Natural killer cell (primary cell): ENCODE data around the gene ITPKA. TPM values are rescaled to one million over a fixed set of nuclear protein-coding genes. Genes with fewer than 3 reads are reported as not detected.
A peak's percentile ranks its signal among the peaks of the same experiment; 100 is the strongest.

Source experiments
- ATAC-seq, 3 donors: fragments of 150-1000 bp in 2 of 3; fragments of 200-7000 bp in 1 of 3; cut with Tn5 transposase; 1 replicate in 1 of 3; 2 replicates in 2 of 3; pipeline ENCODE4 v1.10.0; 2021; ENCODE audit warnings: mild to moderate bottlenecking in 2 of 3, moderate library complexity in 2 of 3
- DNase-seq, 2 donors: peaks; one replicate each; pipeline versions ENCODE4 v3.0.0 to v3.0.0-alpha.2; 2013 to 2021; ENCODE audit warnings: mixed read lengths in 1 of 2
- H3K27ac ChIP-seq: one replicate; pipeline ENCODE4 v1.5.1; 2013; ENCODE audit warnings: mild to moderate bottlenecking, low read length
- H3K27me3 ChIP-seq: one replicate; pipeline ENCODE4 v1.6.1; 2013; ENCODE audit warnings: low read length; ENCODE audit not compliant: control insufficient read depth, insufficient read depth
- H3K36me3 ChIP-seq: one replicate; pipeline ENCODE4 v1.6.1; 2013; ENCODE audit warnings: low read length; ENCODE audit not compliant: control insufficient read depth, insufficient read depth
- H3K4me1 ChIP-seq: one replicate; pipeline ENCODE4 v1.6.1; 2013; ENCODE audit warnings: low read length; ENCODE audit not compliant: control insufficient read depth, insufficient read depth
- H3K4me3 ChIP-seq: one replicate; pipeline ENCODE4 v1.5.1; 2013; ENCODE audit warnings: low read length
- H3K9me3 ChIP-seq: one replicate; pipeline ENCODE4 v1.6.1; 2013; ENCODE audit warnings: low read length; ENCODE audit not compliant: control insufficient read depth, insufficient read depth
- H3K27ac Mint-ChIP-seq, 2 donors: one replicate each; pipeline ENCODE4 v1.8.0; 2022; ENCODE audit warnings: mild to moderate bottlenecking in 2 of 2, mixed read lengths in 2 of 2, moderate library complexity in 1 of 2
- H3K27me3 Mint-ChIP-seq, 2 donors: one replicate each; pipeline ENCODE4 v1.8.0; 2022; ENCODE audit warnings: low read depth in 2 of 2, mixed read lengths in 2 of 2
- H3K36me3 Mint-ChIP-seq: one replicate; pipeline ENCODE4 v1.8.0; 2022; ENCODE audit warnings: mixed read lengths
- H3K4me1 Mint-ChIP-seq, 2 donors: one replicate each; pipeline ENCODE4 v1.8.0; 2022; ENCODE audit warnings: mixed read lengths in 2 of 2
- H3K4me3 Mint-ChIP-seq: one replicate; pipeline ENCODE4 v1.8.0; 2022; ENCODE audit warnings: mild to moderate bottlenecking, moderate library complexity, mixed read lengths
- H3K9me3 Mint-ChIP-seq, 2 donors: one replicate each; pipeline ENCODE4 v1.8.0; 2022; ENCODE audit warnings: mixed read lengths in 2 of 2
- CTCF ChIP-seq: fragments of 200-600 bp; IDR thresholded peaks from one replicate; pipeline ENCODE4 v1.8.0; 2022; ENCODE audit warnings: antibody characterized with exemption
- WGBS: methylation state at CpG from one replicate; pipeline ENCODE4 v1.1.7; 2013; ENCODE audit warnings: missing lambda C conversion rate; ENCODE audit not compliant: insufficient coverage; 5-methylcytosine and 5-hydroxymethylcytosine counted together
- intact Hi-C: fragments of 100-400 bp; cut with micrococcal nuclease; formaldehyde crosslinking; loops from one replicate; pipeline ENCODE4 v1.14.2; 2022
- total RNA-seq, 4 donors: library from RNA; stranded (reverse); fragments of 120-200 nt in 1 of 4; gene quantifications; one replicate each; pipeline versions ENCODE4 v1.2.3 to v1.2.4, GENCODE V29; 2013 to 2022

The ITPKA gene
- total RNA-seq, 3 donors from 2014 or later (not counting 1 experiment from before 2014, with no cell fraction given): not detected

GRCh38 chr15:41507820-41508290 is 14.2 kb downstream of the ITPKA start:
- H3K4me1 Mint-ChIP-seq: peaks cover 10 to 18% of the 10 kb centered on the region in 2 donors
- Histone ChIP-seq H3K9me3 (no peaks in the 10 kb centered on the region), H3K27ac (no peak overlapping the region), H3K4me1 (peaks cover 23% of the 10 kb centered on the region), H3K4me3 (no peak overlapping the region), H3K36me3 (no peaks in the 10 kb centered on the region), H3K27me3 (peaks cover 13% of the 10 kb centered on the region)
- no peaks in the 10 kb centered on the region for H3K36me3 Mint-ChIP-seq
- WGBS: 91% methylated on average over 7 of the region's 7 CpGs
- DNase-seq (no peak), ATAC-seq (no peak)
- H3K27ac Mint-ChIP-seq: no peak overlapping the region
- no peak overlapping the region for H3K4me3 Mint-ChIP-seq
- no peak for TF ChIP-seq CTCF
- intact Hi-C loops: no loop called here
- H3K27me3 Mint-ChIP-seq: peaks cover 0 to 19% of the 10 kb centered on the region in 2 donors
- H3K9me3 Mint-ChIP-seq: no peaks in the 10 kb centered on the region

GRCh38 chr15:41510728-41511127 is 17.1 kb downstream of the ITPKA start:
- Mint-ChIP-seq H3K27ac (no peak overlapping the region), H3K27me3 (peaks cover 0 to 19% of the 10 kb centered on the region in 2 donors), H3K4me1 (peaks cover 25 to 26% of the 10 kb centered on the region in 2 donors), H3K9me3 (no peaks in the 10 kb centered on the region), H3K4me3 (no peak overlapping the region), H3K36me3 (no peaks in the 10 kb centered on the region)
- Histone ChIP-seq H3K4me1 (peaks cover 34% of the 10 kb centered on the region), H3K27ac (no peak overlapping the region), H3K27me3 (peaks cover 16% of the 10 kb centered on the region), H3K9me3 (no peaks in the 10 kb centered on the region), H3K4me3 (no peak overlapping the region), H3K36me3 (no peaks in the 10 kb centered on the region)
- no peak for TF ChIP-seq CTCF
- DNase-seq (no peak), ATAC-seq (no peak)
- WGBS: 86% methylated on average over 7 of the region's 7 CpGs
- intact Hi-C loops: no loop called here

- 13% methylated on average over 56 of the region's 56 CpGs for WGBS
- Mint-ChIP-seq H3K27ac (no peak overlapping the region), H3K4me1 (peaks cover 25 to 26% of the 10 kb centered on the region in 2 donors), H3K9me3 (no peaks in the 10 kb centered on the region), H3K27me3 (peaks cover 0 to 19% of the 10 kb centered on the region in 2 donors), H3K36me3 (no peaks in the 10 kb centered on the region), H3K4me3 (no peak overlapping the region)
- no peak overlapping the region for H3K27ac ChIP-seq
- H3K4me1 ChIP-seq: peaks cover 34% of the 10 kb centered on the region
- DNase-seq: no peak
- no peak for TF ChIP-seq CTCF
- intact Hi-C loops: no loop called here
- no peaks in the 10 kb centered on the region for H3K9me3 ChIP-seq
- no peaks in the 10 kb centered on the region for H3K36me3 ChIP-seq
- H3K4me3 ChIP-seq: no peak overlapping the region
- ATAC-seq: no peak
- H3K27me3 ChIP-seq: peaks cover 16% of the 10 kb centered on the region
Observed at GRCh38 chr15:41511331-41511898, 17.7 kb downstream of the ITPKA start.

- H3K36me3 ChIP-seq: no peaks in the 10 kb centered on the region
- DNase-seq (peak in 1 of 2 donors; percentile 51), ATAC-seq (peak in 1 of 3 donors; percentile 9)
- peak overlapping the region; percentile 27 for H3K4me3 ChIP-seq
- H3K4me3 Mint-ChIP-seq: peak overlapping the region; percentile 86
- no peak overlapping the region for H3K27ac ChIP-seq
- no peak overlapping the region for H3K27ac Mint-ChIP-seq
- 4% methylated on average over 49 of the region's 49 CpGs for WGBS
- H3K4me1 ChIP-seq: peaks cover 34% of the 10 kb centered on the region
- no peaks in the 10 kb centered on the region for H3K36me3 Mint-ChIP-seq
- no peaks in the 10 kb centered on the region for H3K9me3 ChIP-seq
- peaks cover 25 to 26% of the 10 kb centered on the region in 2 donors for H3K4me1 Mint-ChIP-seq
- H3K27me3 Mint-ChIP-seq: peaks cover 0 to 19% of the 10 kb centered on the region in 2 donors
- H3K9me3 Mint-ChIP-seq: no peaks in the 10 kb centered on the region
- H3K27me3 ChIP-seq: peaks cover 16% of the 10 kb centered on the region
- intact Hi-C loops: no loop called here
- TF ChIP-seq CTCF: no peak
Observed at GRCh38 chr15:41511899-41512369, 18.3 kb downstream of the ITPKA start.
